HepG2 (cell line): ENCODE measurements around the gene COQ8A. TPM values are rescaled to one million over a fixed set of nuclear protein-coding genes. Genes with fewer than 3 reads are reported as not detected.

Experiments used
- ASH2L ChIP-seq: fragments of 300-600, 200-600 bp; sonication (generic); IDR thresholded peaks from 2 replicates; pipeline ENCODE4 v1.7.0; 2017; ENCODE audit warnings: low read depth, mild to moderate bottlenecking, moderate library complexity, mixed read lengths, low read length; ENCODE audit not compliant: insufficient read length
- BCL3 ChIP-seq: sonication (generic); formaldehyde crosslinking; IDR thresholded peaks from 2 replicates; pipeline ENCODE4 v1.5.1; 2020; ENCODE audit warnings: mild to moderate bottlenecking, missing genetic modification reagents, moderate library complexity
- BORCS8-MEF2B ChIP-seq: sonication (generic); formaldehyde crosslinking; IDR thresholded peaks from 2 replicates; pipeline ENCODE4 v1.8.0; 2022; ENCODE audit warnings: mild to moderate bottlenecking, missing genetic modification reagents
- DNMT1 ChIP-seq: sonication (generic); formaldehyde crosslinking; IDR thresholded peaks from 2 replicates; pipeline ENCODE4 v1.5.1; 2020; ENCODE audit warnings: mild to moderate bottlenecking, missing genetic modification reagents
- FOSL1 ChIP-seq: sonication (generic); formaldehyde crosslinking; IDR thresholded peaks from 2 replicates; pipeline ENCODE4 v1.9.0; 2021; ENCODE audit warnings: missing genetic modification reagents, borderline replicate concordance
- KLF11 ChIP-seq: IDR thresholded peaks from 2 replicates; pipeline ENCODE4 v1.6.1; 2016; ENCODE audit warnings: missing compliant biosample characterization
- MED8 ChIP-seq: sonication (generic); formaldehyde crosslinking; IDR thresholded peaks from 2 replicates; pipeline ENCODE4 v1.8.1; 2023; ENCODE audit warnings: mild to moderate bottlenecking, missing genetic modification reagents; ENCODE audit not compliant: insufficient replicate concordance
- MYC ChIP-seq: sonication (generic); formaldehyde crosslinking; IDR thresholded peaks from 2 replicates; pipeline ENCODE4 v1.9.0; 2021; ENCODE audit warnings: missing genetic modification reagents, borderline replicate concordance
- PHF21A ChIP-seq: sonication (generic); formaldehyde crosslinking; IDR thresholded peaks from 2 replicates; pipeline ENCODE4 v1.5.0; 2020; ENCODE audit warnings: mild to moderate bottlenecking, missing genetic modification reagents
- PRMT3 ChIP-seq: sonication (generic); formaldehyde crosslinking; IDR thresholded peaks from 2 replicates; pipeline ENCODE4 v1.8.1; 2022; ENCODE audit warnings: low read depth, mild to moderate bottlenecking, moderate library complexity, missing genetic modification reagents, borderline replicate concordance
- SPEN ChIP-seq: sonication (generic); formaldehyde crosslinking; IDR thresholded peaks from 2 replicates; pipeline ENCODE4 v1.5.1; 2020; ENCODE audit warnings: low read depth, mild to moderate bottlenecking, missing genetic modification reagents
- SRY ChIP-seq: sonication (generic); formaldehyde crosslinking; IDR thresholded peaks from 2 replicates; pipeline ENCODE4 v1.8.0; 2022; ENCODE audit warnings: mild to moderate bottlenecking, missing genetic modification reagents
- ZFAT ChIP-seq: sonication (generic); formaldehyde crosslinking; conservative IDR thresholded peaks from 2 replicates; pipeline ENCODE4 v1.8.1; 2023; ENCODE audit warnings: missing genetic modification reagents, inconsistent platforms
- ZNF275 ChIP-seq: sonication (generic); formaldehyde crosslinking; IDR thresholded peaks from 2 replicates; pipeline ENCODE4 v1.8.0; 2022; ENCODE audit warnings: missing genetic modification reagents, mild to moderate bottlenecking, inconsistent platforms, borderline replicate concordance
- ZNF354B ChIP-seq: sonication (generic); formaldehyde crosslinking; IDR thresholded peaks from 2 replicates; pipeline ENCODE4 v1.8.0; 2022; ENCODE audit warnings: mild to moderate bottlenecking, missing genetic modification reagents
- ZNF678 ChIP-seq: sonication (generic); formaldehyde crosslinking; IDR thresholded peaks from 2 replicates; pipeline ENCODE4 v1.4.0; 2020; ENCODE audit warnings: mild to moderate bottlenecking, missing genetic modification reagents
- ZNF747 ChIP-seq: sonication (generic); formaldehyde crosslinking; IDR thresholded peaks from 2 replicates; pipeline ENCODE4 v1.8.1; 2023; ENCODE audit warnings: missing genetic modification reagents, mild to moderate bottlenecking, borderline replicate concordance
- ZNF780A ChIP-seq: sonication (generic); formaldehyde crosslinking; IDR thresholded peaks from 2 replicates; pipeline ENCODE4 v1.8.0; 2022; ENCODE audit warnings: mild to moderate bottlenecking, missing genetic modification reagents, moderate library complexity
- ZNF879 ChIP-seq: sonication (generic); formaldehyde crosslinking; IDR thresholded peaks from 2 replicates; pipeline ENCODE4 v1.8.1; 2023; ENCODE audit warnings: missing genetic modification reagents
- ZZZ3 ChIP-seq: sonication (generic); formaldehyde crosslinking; IDR thresholded peaks from 2 replicates; pipeline ENCODE4 v1.4.0; 2020; ENCODE audit warnings: missing genetic modification reagents, mild to moderate bottlenecking, borderline replicate concordance
- polyA plus RNA-seq, 8 experiments: library from polyadenylated mRNA; depleted of rRNA in 3 of 8; stranded (reverse) in 7 of 8; unstranded in 1 of 8; fragments of >200 nt; fragmentation: Illumina TruSeq in 4 of 8; extraction: Trizol in 4 of 8; gene quantifications; 2 replicates each; pipeline versions ENCODE4 v1.2.1 to v1.2.3, GENCODE V29; 2011 to 2016; ENCODE audit warnings: low read depth in 4 of 8, missing spikeins in 1 of 8, mixed read lengths in 1 of 8; ENCODE audit not compliant: insufficient read depth in 1 of 8
- total RNA-seq, 5 experiments: library from RNA; depleted of rRNA; stranded (reverse); fragments of >200 nt; fragmentation: Illumina TruSeq; extraction: Trizol; gene quantifications; 2 replicates each; pipeline ENCODE4 v1.2.3, GENCODE V29; 2016; ENCODE audit warnings: low read depth in 1 of 5
- TF ChIP-seq, protein P1 (sequence below): sonication (generic); formaldehyde crosslinking; IDR thresholded peaks from 2 replicates; pipeline ENCODE4 v1.5.0; 2020; ENCODE audit warnings: missing genetic modification reagents
- TF ChIP-seq, protein P2 (sequence below): sonication (generic); formaldehyde crosslinking; IDR thresholded peaks from 2 replicates; pipeline ENCODE4 v1.4.0; 2020; ENCODE audit warnings: missing genetic modification reagents
- TF ChIP-seq, protein P3 (sequence below): sonication (generic); formaldehyde crosslinking; IDR thresholded peaks from 2 replicates; pipeline ENCODE4 v1.9.0; 2021; ENCODE audit warnings: missing genetic modification reagents, borderline replicate concordance

Gene COQ8A
- total and polyA plus RNA-seq, 2 of the 13 experiments (the other 11 are each of a cell fraction or from before 2014, with no cell fraction given) = 60.4 to 88.7 TPM

DNA sequence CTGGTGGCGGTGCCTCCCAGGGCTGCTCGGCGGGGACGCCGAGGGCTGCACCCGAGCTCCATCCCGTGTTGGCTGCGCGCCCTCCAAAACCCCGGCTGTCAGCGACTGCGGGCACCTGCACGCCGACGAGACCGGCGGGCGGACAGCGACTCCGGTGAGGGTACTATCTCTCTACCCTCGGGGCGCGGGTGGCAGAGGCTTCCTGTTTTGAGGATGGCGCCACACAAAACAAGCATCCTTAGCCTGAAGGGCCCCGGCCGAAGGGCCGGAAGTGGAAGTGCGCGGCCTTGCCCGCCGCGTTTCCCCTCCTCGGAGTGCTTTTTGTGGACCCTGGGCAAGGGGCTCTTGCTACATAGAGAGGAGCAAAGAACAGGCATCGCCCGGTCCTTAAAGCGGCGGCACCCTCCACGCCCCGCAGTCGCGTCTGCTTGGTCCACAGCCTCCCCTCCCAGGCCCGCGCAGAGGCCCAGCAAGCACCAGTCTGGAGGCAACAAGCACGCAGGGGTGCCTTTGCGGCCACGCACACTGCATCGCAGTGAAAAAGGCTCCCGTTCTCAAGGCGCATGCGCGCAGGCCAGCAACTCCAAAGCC, 561 bp upstream of the COQ8A start (continued):
- TF ChIP-seq MED8 (CRISPR knock-in tag) (peak; percentile 67), DNMT1 (0 out of 2 replicates have a peak, but pooled peaks have one; percentile 11), MYC (peak; percentile 75; the same call in 1 of the 2 replicates), ZNF780A (peak; percentile 88; the same call in 1 of the 2 replicates), SPEN (CRISPR knock-in tag) (peak; percentile 76; the same call in 1 of the 2 replicates), SRY (CRISPR knock-in tag) (peak; percentile 91; the same call in 1 of the 2 replicates), ZNF879 (CRISPR knock-in tag) (peak; percentile 96), FOSL1 (CRISPR knock-in tag) (no peak), BORCS8-MEF2B (CRISPR knock-in tag) (peak; percentile 74), ZNF747 (CRISPR knock-in tag) (0 out of 2 replicates have a peak, but pooled peaks have one; percentile 45), ASH2L (peak; percentile 84), BCL3 (CRISPR knock-in tag) (no peak), ZNF678 (CRISPR knock-in tag) (peak; percentile 22; the same call in 1 of the 2 replicates), ZNF275 (CRISPR knock-in tag) (peak; percentile 66; the same call in 1 of the 2 replicates), KLF11 (CRISPR knock-in tag) (peak; percentile 80; the same call in 1 of the 2 replicates), ZFAT (CRISPR knock-in tag) (no peak), ZZZ3 (CRISPR knock-in tag) (peak; percentile 67; the same call in 1 of the 2 replicates), PHF21A (CRISPR knock-in tag) (peak; percentile 74; the same call in 1 of the 2 replicates), ZNF354B (0 out of 2 replicates have a peak, but pooled peaks have one; percentile 80), PRMT3 (CRISPR knock-in tag) (no peak)
- TF ChIP-seq, protein P1, sequence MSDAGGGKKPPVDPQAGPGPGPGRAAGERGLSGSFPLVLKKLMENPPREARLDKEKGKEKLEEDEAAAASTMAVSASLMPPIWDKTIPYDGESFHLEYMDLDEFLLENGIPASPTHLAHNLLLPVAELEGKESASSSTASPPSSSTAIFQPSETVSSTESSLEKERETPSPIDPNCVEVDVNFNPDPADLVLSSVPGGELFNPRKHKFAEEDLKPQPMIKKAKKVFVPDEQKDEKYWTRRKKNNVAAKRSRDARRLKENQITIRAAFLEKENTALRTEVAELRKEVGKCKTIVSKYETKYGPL (CRISPR knock-in tag) = peak; percentile 34; the same call in 1 of the 2 replicates
- TF ChIP-seq, protein P2, sequence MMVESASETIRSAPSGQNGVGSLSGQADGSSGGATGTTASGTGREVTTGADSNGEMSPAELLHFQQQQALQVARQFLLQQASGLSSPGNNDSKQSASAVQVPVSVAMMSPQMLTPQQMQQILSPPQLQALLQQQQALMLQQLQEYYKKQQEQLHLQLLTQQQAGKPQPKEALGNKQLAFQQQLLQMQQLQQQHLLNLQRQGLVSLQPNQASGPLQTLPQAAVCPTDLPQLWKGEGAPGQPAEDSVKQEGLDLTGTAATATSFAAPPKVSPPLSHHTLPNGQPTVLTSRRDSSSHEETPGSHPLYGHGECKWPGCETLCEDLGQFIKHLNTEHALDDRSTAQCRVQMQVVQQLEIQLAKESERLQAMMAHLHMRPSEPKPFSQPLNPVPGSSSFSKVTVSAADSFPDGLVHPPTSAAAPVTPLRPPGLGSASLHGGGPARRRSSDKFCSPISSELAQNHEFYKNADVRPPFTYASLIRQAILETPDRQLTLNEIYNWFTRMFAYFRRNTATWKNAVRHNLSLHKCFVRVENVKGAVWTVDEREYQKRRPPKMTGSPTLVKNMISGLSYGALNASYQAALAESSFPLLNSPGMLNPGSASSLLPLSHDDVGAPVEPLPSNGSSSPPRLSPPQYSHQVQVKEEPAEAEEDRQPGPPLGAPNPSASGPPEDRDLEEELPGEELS (CRISPR knock-in tag) = 0 out of 2 replicates have a peak, but pooled peaks have one; percentile 23
- TF ChIP-seq, protein P3, sequence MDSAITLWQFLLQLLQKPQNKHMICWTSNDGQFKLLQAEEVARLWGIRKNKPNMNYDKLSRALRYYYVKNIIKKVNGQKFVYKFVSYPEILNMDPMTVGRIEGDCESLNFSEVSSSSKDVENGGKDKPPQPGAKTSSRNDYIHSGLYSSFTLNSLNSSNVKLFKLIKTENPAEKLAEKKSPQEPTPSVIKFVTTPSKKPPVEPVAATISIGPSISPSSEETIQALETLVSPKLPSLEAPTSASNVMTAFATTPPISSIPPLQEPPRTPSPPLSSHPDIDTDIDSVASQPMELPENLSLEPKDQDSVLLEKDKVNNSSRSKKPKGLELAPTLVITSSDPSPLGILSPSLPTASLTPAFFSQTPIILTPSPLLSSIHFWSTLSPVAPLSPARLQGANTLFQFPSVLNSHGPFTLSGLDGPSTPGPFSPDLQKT = 0 out of 2 replicates have a peak, but pooled peaks have one; percentile 23
